Measurements from ENCODE around the gene IL12B.
"Not testable (repeated sequence)": the region's sequence is repeated elsewhere in the genome, so short reads cannot be mapped to it uniquely, and the experiment has no call there.

Gene IL12B

GRCh38 chr5:159318448-159318847 is 11.8 kb downstream of the IL12B start:
- no peak overlapping the region for H3K4me3 Mint-ChIP-seq
- peaks cover under 1% of the 10 kb centered on the region for H3K27me3 Mint-ChIP-seq
- no peak overlapping the region for H3K27ac Mint-ChIP-seq
- no peaks in the 10 kb centered on the region for H3K9me3 Mint-ChIP-seq (ENCODE audit: low read depth)
- H3K4me1 Mint-ChIP-seq (ENCODE audit: low read depth), result no peaks in the 10 kb centered on the region
- no peaks in the 10 kb centered on the region for H3K36me3 Mint-ChIP-seq

- H3K4me3 Mint-ChIP-seq, result no peak overlapping the region
- no peaks in the 10 kb centered on the region for H3K9me3 Mint-ChIP-seq (ENCODE audit: low read depth)
- H3K36me3 Mint-ChIP-seq, result no peaks in the 10 kb centered on the region
Observed at GRCh38 chr5:159317849-159318248, 12.4 kb downstream of the IL12B start.

GRCh38 chr5:159316519-159317383 is 13.5 kb downstream of the IL12B start:
- H3K9me3 Mint-ChIP-seq (ENCODE audit: low read depth), result no peaks in the 10 kb centered on the region
- H3K27ac Mint-ChIP-seq, result no peak overlapping the region
- no peak overlapping the region for H3K4me3 Mint-ChIP-seq
- peaks cover 2% of the 10 kb centered on the region for H3K27me3 Mint-ChIP-seq
- no peaks in the 10 kb centered on the region for H3K4me1 Mint-ChIP-seq (ENCODE audit: low read depth)
- no peaks in the 10 kb centered on the region for H3K36me3 Mint-ChIP-seq

More at GRCh38 chr5:159317849-159318248, 12.4 kb downstream of the IL12B start:
- Mint-ChIP-seq H3K27ac (no peak overlapping the region), H3K4me1 (ENCODE audit: low read depth) (no peaks in the 10 kb centered on the region), H3K27me3 (peaks cover 2% of the 10 kb centered on the region)

GRCh38 chr5:159313197-159313596 is 17.1 kb downstream of the IL12B start:
- Mint-ChIP-seq H3K4me3 (no peak overlapping the region), H3K9me3 (ENCODE audit: low read depth) (no peaks in the 10 kb centered on the region), H3K27ac (no peak overlapping the region), H3K36me3 (no peaks in the 10 kb centered on the region), H3K4me1 (ENCODE audit: low read depth) (peaks cover 9% of the 10 kb centered on the region), H3K27me3 (peaks cover 10% of the 10 kb centered on the region)

GRCh38 chr5:159311063-159311462 is 19.2 kb downstream of the IL12B start:
- Mint-ChIP-seq H3K27ac (no peak overlapping the region), H3K36me3 (no peaks in the 10 kb centered on the region), H3K4me3 (peak overlapping the region; percentile 43), H3K4me1 (ENCODE audit: low read depth) (peaks cover 9% of the 10 kb centered on the region), H3K27me3 (peaks cover 10% of the 10 kb centered on the region), H3K9me3 (ENCODE audit: low read depth) (no peaks in the 10 kb centered on the region)

GRCh38 chr5:159310511-159310910 is 19.8 kb downstream of the IL12B start:
- Mint-ChIP-seq H3K4me1 (ENCODE audit: low read depth) (peaks cover 9% of the 10 kb centered on the region), H3K9me3 (ENCODE audit: low read depth) (no peaks in the 10 kb centered on the region), H3K36me3 (no peaks in the 10 kb centered on the region), H3K27ac (no peak overlapping the region), H3K27me3 (peaks cover 10% of the 10 kb centered on the region), H3K4me3 (peak overlapping the region; percentile 43)

- Mint-ChIP-seq H3K4me1 (ENCODE audit: low read depth) (peaks cover 9% of the 10 kb centered on the region), H3K4me3 (peak overlapping the region; percentile 43), H3K27ac (no peak overlapping the region), H3K27me3 (peaks cover 10% of the 10 kb centered on the region), H3K9me3 (ENCODE audit: low read depth) (no peaks in the 10 kb centered on the region), H3K36me3 (no peaks in the 10 kb centered on the region)
Observed at GRCh38 chr5:159309689-159310433, 20.4 kb downstream of the IL12B start.

- Mint-ChIP-seq H3K9me3 (ENCODE audit: low read depth) (peaks cover 12% of the 10 kb centered on the region), H3K4me3 (no peak overlapping the region), H3K27ac (no peak overlapping the region), H3K27me3 (peaks cover 5% of the 10 kb centered on the region), H3K4me1 (ENCODE audit: low read depth) (no peaks in the 10 kb centered on the region), H3K36me3 (peaks cover 10% of the 10 kb centered on the region)
Observed at GRCh38 chr5:159304961-159305595, 25.2 kb downstream of the IL12B start.

GRCh38 chr5:159303286-159303685 is 27.0 kb downstream of the IL12B start:
- Mint-ChIP-seq H3K4me3 (no peak overlapping the region), H3K27ac (no peak overlapping the region), H3K36me3 (peaks cover 20% of the 10 kb centered on the region), H3K4me1 (ENCODE audit: low read depth) (no peaks in the 10 kb centered on the region), H3K9me3 (ENCODE audit: low read depth) (peaks cover 18% of the 10 kb centered on the region), H3K27me3 (peaks cover 4% of the 10 kb centered on the region)

GRCh38 chr5:159301929-159302860 is 28.1 kb downstream of the IL12B start:
- not testable (repeated sequence) for H3K27me3 Mint-ChIP-seq; H3K4me3 Mint-ChIP-seq; H3K27ac Mint-ChIP-seq; H3K4me1 Mint-ChIP-seq (ENCODE audit: low read depth)
- peaks cover 24% of the 10 kb centered on the region for H3K9me3 Mint-ChIP-seq (ENCODE audit: low read depth)
- peaks cover 23% of the 10 kb centered on the region for H3K36me3 Mint-ChIP-seq

GRCh38 chr5:159301466-159301865 is 28.8 kb downstream of the IL12B start:
- no peak overlapping the region for H3K27ac Mint-ChIP-seq
- peaks cover 4% of the 10 kb centered on the region for H3K27me3 Mint-ChIP-seq
- peaks cover 23% of the 10 kb centered on the region for H3K36me3 Mint-ChIP-seq
- H3K4me3 Mint-ChIP-seq, result no peak overlapping the region
- peaks cover 24% of the 10 kb centered on the region for H3K9me3 Mint-ChIP-seq (ENCODE audit: low read depth)
- no peaks in the 10 kb centered on the region for H3K4me1 Mint-ChIP-seq (ENCODE audit: low read depth)

- H3K9me3 Mint-ChIP-seq (ENCODE audit: low read depth), result peaks cover 24% of the 10 kb centered on the region
- H3K4me1 Mint-ChIP-seq (ENCODE audit: low read depth); H3K27ac Mint-ChIP-seq; H3K27me3 Mint-ChIP-seq; H3K4me3 Mint-ChIP-seq: not testable (repeated sequence)
- H3K36me3 Mint-ChIP-seq, result peaks cover 27% of the 10 kb centered on the region
Observed at GRCh38 chr5:159297300-159297699, 33.0 kb downstream of the IL12B start.

GRCh38 chr5:159294921-159295320 is 35.4 kb downstream of the IL12B start:
- no peak overlapping the region for H3K4me3 Mint-ChIP-seq
- peaks cover 16% of the 10 kb centered on the region for H3K36me3 Mint-ChIP-seq
- no peak overlapping the region for H3K27ac Mint-ChIP-seq

GRCh38 chr5:159290741-159291140 is 39.5 kb downstream of the IL12B start:
- no peak overlapping the region for H3K4me3 Mint-ChIP-seq
- H3K4me1 Mint-ChIP-seq (ENCODE audit: low read depth), result no peaks in the 10 kb centered on the region
- H3K36me3 Mint-ChIP-seq, result peaks cover 5% of the 10 kb centered on the region
- no peaks in the 10 kb centered on the region for H3K27me3 Mint-ChIP-seq
- H3K9me3 Mint-ChIP-seq (ENCODE audit: low read depth), result no peaks in the 10 kb centered on the region
- no peak overlapping the region for H3K27ac Mint-ChIP-seq

More at GRCh38 chr5:159294921-159295320, 35.4 kb downstream of the IL12B start:
- peaks cover 13% of the 10 kb centered on the region for H3K9me3 Mint-ChIP-seq (ENCODE audit: low read depth)
- peaks cover 4% of the 10 kb centered on the region for H3K27me3 Mint-ChIP-seq
- no peaks in the 10 kb centered on the region for H3K4me1 Mint-ChIP-seq (ENCODE audit: low read depth)
